Lower leg skin (tissue), 3 donors: ENCODE measurements around the gene JARID2.

Experiments used
- POLR2A ChIP-seq, 2 donors: fragments of 450-650 bp; IDR thresholded peaks; one replicate each; pipeline ENCODE4 v1.6.1; 2016 to 2017; ENCODE audit warnings: antibody characterized with exemption in 2 of 2, mild to moderate bottlenecking in 1 of 2, moderate library complexity in 1 of 2
- TF ChIP-seq, protein P1 (sequence below), 3 donors: fragments of 450-650 bp; IDR thresholded peaks; one replicate each; pipeline ENCODE4 v1.5.1; 2016; ENCODE audit warnings: antibody characterized with exemption in 3 of 3, mild to moderate bottlenecking in 3 of 3, moderate library complexity in 2 of 3

DNA sequence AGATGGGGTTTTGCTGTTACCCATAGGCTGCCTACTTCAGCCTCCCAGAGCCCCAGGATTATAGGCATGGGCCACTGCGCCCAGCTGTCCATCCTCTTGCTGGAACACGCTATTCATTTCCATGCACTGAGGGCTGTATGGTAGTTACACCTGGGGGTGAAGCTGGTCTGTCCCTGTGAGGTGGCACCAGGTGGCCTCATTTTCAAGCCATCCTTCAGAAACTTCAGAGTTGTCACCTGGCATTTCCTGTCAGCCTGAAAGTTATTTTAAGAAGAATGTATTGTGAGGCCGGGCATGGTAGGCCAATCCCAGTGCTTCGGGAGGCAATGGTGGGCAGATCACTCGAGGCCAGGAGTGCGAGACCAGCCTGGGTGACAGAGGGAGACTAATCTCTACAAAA, 269.4 kb downstream of the JARID2 start:
- TF ChIP-seq, protein P1, sequence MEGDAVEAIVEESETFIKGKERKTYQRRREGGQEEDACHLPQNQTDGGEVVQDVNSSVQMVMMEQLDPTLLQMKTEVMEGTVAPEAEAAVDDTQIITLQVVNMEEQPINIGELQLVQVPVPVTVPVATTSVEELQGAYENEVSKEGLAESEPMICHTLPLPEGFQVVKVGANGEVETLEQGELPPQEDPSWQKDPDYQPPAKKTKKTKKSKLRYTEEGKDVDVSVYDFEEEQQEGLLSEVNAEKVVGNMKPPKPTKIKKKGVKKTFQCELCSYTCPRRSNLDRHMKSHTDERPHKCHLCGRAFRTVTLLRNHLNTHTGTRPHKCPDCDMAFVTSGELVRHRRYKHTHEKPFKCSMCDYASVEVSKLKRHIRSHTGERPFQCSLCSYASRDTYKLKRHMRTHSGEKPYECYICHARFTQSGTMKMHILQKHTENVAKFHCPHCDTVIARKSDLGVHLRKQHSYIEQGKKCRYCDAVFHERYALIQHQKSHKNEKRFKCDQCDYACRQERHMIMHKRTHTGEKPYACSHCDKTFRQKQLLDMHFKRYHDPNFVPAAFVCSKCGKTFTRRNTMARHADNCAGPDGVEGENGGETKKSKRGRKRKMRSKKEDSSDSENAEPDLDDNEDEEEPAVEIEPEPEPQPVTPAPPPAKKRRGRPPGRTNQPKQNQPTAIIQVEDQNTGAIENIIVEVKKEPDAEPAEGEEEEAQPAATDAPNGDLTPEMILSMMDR (IDR thresholded peaks at IDR 0.05) = no peak
- TF ChIP-seq POLR2A (IDR thresholded peaks at IDR 0.05) = no peak
